Pancreas (tissue), 10 donors: Measurements from ENCODE around the gene FOXI2. TPM values are rescaled to one million over a fixed set of nuclear protein-coding genes. Genes with fewer than 3 reads are reported as not detected.

Experiments
- ATAC-seq, 4 donors: fragments of 200-7000 bp; cut with Tn5 transposase; one replicate each; pipeline versions ENCODE4 v1.8.0 to v1.9.1; 2020; ENCODE audit warnings: mild to moderate bottlenecking in 4 of 4, moderate library complexity in 4 of 4
- DNase-seq, 6 donors: peaks; one replicate each; pipeline ENCODE4 v3.0.0-alpha.2; 2020
- FAIRE-seq: peaks from 2 replicates; lab custom pipeline; 2012; peaks lifted over from hg19 to GRCh38; lab: Jason Lieb, UNC
- H3K27ac ChIP-seq, 4 donors: fragments of 200-600 bp; sonication (generic); 1 replicate in 3 of 4; 2 replicates in 1 of 4; pipeline versions ENCODE4 v1.5.0 to v1.8.0; 2020
- H3K27me3 ChIP-seq, 4 donors: fragments of 200-600 bp; one replicate each; pipeline ENCODE4 v1.8.0; 2021
- H3K36me3 ChIP-seq, 3 donors: fragments of 200-600 bp; sonication (generic) in 1 of 3; one replicate each; pipeline versions ENCODE4 v1.5.0 to v1.8.0; 2020 to 2021
- H3K4me1 ChIP-seq, 3 donors: fragments of 200-600 bp; one replicate each; pipeline ENCODE4 v1.8.0; 2021
- H3K4me3 ChIP-seq, 4 donors: fragments of 200-600 bp; sonication (generic) in 2 of 4; one replicate each; pipeline versions ENCODE4 v1.5.0 to v1.8.0; 2020 to 2021
- H3K9me3 ChIP-seq, 4 donors: fragments of 200-600 bp; one replicate each; pipeline ENCODE4 v1.8.0; 2021
- WGBS, 2 donors: extraction: QIAGEN DNeasy Blood & Tissue Kit; methylation state at CpG; one replicate each; pipeline ENCODE4 v1.1.7; 2013; 5-methylcytosine and 5-hydroxymethylcytosine counted together
- intact Hi-C, 3 donors: fragments of 100-400 bp; cut with DNase I; formaldehyde crosslinking; loops; one replicate each; pipeline versions ENCODE4 v1.11.1 to v1.14.2; 2022
- polyA plus RNA-seq, 2 donors: library from polyadenylated mRNA; stranded (reverse); fragments of 200-250 nt; gene quantifications; one replicate each; pipeline ENCODE4 v1.2.3, GENCODE V29; 2013
- total RNA-seq, 6 donors: library from RNA; stranded (reverse); fragmentation: NEBNext Ultra II Directional in 4 of 6; extraction: Animal tissue kit (Norgen Biotek cat#: 25700) in 4 of 6; gene quantifications; one replicate each; pipeline versions ENCODE4 v1.2.1 to v1.2.4, GENCODE V29; 2021 to 2023
- TF ChIP-seq, protein P1 (sequence below), 4 donors: fragments of 200-600 bp; sonication (generic) in 3 of 4; IDR thresholded peaks; one replicate each; pipeline versions ENCODE4 v1.5.0 to v1.8.0; 2021; ENCODE audit warnings: antibody characterized with exemption in 4 of 4
- donor health status: healthy with polysubstance abuse.
- donor health status: DM: no; HTN: no; CAD: no; lungs with moderate emphysema.
- donor health status: DM: no; HTN: no; CAD: no.
- donor health status: control.
- donor health status: control.
- donor health status: Bipolar disorder and iron deficiency.
- donor health status: DM: yes; HTN: yes; CAD: no.
- donor health status: DM: no; HTN: no; CAD: no.
- donor health status: DM: no; HTN: no; CAD: no.
- donor health status: DM: yes; HTN: yes; CAD: no.

The FOXI2 gene
- total and polyA plus RNA-seq, 8 donors, result 0.05 to 0.22 (median 0.06) TPM; not detected in 4

DNA sequence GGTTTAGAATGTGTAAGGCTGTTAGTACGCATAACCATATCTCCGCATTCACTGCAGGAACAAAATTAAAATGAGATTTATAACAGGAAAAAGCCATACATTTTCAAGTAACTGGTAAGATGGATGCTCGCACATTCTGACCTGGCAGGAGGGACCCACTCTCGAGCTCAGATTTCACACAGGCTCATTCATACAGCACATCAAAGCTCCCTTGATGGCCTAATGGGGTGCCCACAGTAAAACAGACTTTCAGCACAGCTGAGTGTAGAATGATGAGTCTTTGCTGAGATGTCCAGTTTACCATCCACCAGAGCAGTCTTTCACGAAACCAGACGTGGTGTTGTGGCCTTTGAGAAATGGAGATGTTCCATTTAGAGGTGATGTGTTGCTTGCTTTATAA, 8.9 kb downstream of the FOXI2 start:
- 54 to 55% methylated on average over 6 of the region's 6 CpGs for WGBS, 2 donors
- Histone ChIP-seq H3K27me3 (peaks cover 0 to under 1% (median 0%) of the 10 kb centered on the region in 4 donors), H3K4me1 (no peaks in the 10 kb centered on the region), H3K36me3 (no peaks in the 10 kb centered on the region), H3K9me3 (no peaks in the 10 kb centered on the region), H3K27ac (no peak overlapping the region), H3K4me3 (no peak overlapping the region)
- intact Hi-C loops, result no loop called here
- FAIRE-seq (no peak), DNase-seq (no peak), ATAC-seq (no peak)
- TF ChIP-seq, protein P1, sequence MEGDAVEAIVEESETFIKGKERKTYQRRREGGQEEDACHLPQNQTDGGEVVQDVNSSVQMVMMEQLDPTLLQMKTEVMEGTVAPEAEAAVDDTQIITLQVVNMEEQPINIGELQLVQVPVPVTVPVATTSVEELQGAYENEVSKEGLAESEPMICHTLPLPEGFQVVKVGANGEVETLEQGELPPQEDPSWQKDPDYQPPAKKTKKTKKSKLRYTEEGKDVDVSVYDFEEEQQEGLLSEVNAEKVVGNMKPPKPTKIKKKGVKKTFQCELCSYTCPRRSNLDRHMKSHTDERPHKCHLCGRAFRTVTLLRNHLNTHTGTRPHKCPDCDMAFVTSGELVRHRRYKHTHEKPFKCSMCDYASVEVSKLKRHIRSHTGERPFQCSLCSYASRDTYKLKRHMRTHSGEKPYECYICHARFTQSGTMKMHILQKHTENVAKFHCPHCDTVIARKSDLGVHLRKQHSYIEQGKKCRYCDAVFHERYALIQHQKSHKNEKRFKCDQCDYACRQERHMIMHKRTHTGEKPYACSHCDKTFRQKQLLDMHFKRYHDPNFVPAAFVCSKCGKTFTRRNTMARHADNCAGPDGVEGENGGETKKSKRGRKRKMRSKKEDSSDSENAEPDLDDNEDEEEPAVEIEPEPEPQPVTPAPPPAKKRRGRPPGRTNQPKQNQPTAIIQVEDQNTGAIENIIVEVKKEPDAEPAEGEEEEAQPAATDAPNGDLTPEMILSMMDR (IDR thresholded peaks at IDR 0.05), result no peak

DNA sequence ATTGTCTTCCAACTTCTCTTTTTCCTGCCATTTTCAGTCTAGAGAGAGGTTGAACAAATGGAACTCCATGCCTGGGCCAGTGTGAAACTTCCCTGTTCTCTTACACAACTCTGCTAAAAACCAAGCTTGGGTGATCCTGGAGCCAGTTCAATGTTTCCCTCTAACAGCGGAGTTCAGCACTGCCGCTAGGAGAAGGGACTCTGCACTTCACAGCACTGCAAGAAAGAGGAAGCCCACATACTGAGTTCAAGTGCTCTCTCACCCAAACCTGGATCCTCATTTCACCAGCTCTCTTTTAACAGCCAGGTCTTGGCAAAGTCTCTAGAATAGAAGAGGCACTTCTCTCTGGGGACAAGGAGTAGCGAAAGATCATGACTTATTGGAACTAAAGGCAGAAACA, 18.8 kb downstream of the FOXI2 start:
- TF ChIP-seq, protein P1 (IDR thresholded peaks at IDR 0.05), result no peak
- H3K27me3 ChIP-seq, result peaks cover 0 to 4% (median 0%) of the 10 kb centered on the region in 4 donors
- 57 to 66% methylated on average over 3 of the region's 3 CpGs for WGBS, 2 donors
- H3K9me3 ChIP-seq, result no peaks in the 10 kb centered on the region
- H3K27ac ChIP-seq, result no peak overlapping the region
- H3K4me1 ChIP-seq, result no peaks in the 10 kb centered on the region
- no peak for FAIRE-seq
- DNase-seq, result no peak
- no peak overlapping the region for H3K4me3 ChIP-seq
- ATAC-seq, result no peak
- no peaks in the 10 kb centered on the region for H3K36me3 ChIP-seq
- intact Hi-C loops, result no loop called here

DNA sequence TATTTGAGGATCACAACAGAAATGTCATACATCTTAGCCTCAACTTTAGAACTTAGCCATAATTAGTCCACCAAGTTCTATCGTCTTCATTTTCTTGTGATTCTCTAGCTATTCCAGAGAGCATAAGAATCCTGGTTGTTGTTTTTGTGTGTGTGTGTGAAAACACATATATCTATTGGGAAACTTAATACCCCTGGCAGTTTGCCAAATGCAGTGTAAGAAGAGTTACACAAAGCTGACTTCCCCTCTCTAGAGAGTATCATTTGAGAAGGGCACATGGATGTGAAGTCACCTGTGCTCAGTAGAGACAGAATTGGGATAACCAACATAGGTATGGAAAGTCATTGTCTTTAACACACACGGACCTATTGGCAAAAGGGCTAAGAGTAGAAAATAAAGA, 19.3 kb downstream of the FOXI2 start:
- no peaks in the 10 kb centered on the region for H3K36me3 ChIP-seq
- no peak overlapping the region for H3K4me3 ChIP-seq
- no peaks in the 10 kb centered on the region for H3K9me3 ChIP-seq
- 58% methylated on average over 2 of the region's 2 CpGs for WGBS, 2 donors
- TF ChIP-seq, protein P1 (IDR thresholded peaks at IDR 0.05), result no peak
- H3K27ac ChIP-seq, result no peak overlapping the region
- FAIRE-seq, result no peak
- DNase-seq, result no peak
- H3K4me1 ChIP-seq, result no peaks in the 10 kb centered on the region
- no peak for ATAC-seq
- intact Hi-C loops, result no loop called here
- H3K27me3 ChIP-seq, result peaks cover 0 to 4% (median 0%) of the 10 kb centered on the region in 4 donors

DNA sequence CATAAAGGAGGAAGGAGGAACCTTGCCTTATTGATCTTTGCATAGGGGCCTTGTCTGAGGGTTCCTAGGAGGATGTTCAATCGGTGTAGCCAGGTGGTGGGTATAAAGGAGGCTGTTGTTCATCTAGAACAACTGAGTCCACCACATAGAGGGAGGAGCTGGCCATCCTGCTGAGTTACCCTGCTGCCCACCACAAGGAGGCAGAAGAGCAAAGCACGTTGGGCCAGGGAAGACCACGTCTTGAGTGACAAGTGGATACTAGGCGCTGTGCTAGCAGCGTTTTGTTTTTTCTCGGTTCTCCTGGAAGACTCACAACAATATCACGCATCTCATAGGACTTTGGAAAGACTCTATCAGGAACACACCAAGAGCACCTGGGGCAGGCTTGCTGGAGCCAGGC, 20.0 kb downstream of the FOXI2 start:
- no peak overlapping the region for H3K27ac ChIP-seq
- FAIRE-seq, result no peak
- H3K9me3 ChIP-seq, result no peaks in the 10 kb centered on the region
- no peaks in the 10 kb centered on the region for H3K36me3 ChIP-seq
- H3K4me3 ChIP-seq, result no peak overlapping the region
- intact Hi-C loops, result no loop called here
- no peaks in the 10 kb centered on the region for H3K4me1 ChIP-seq
- peaks cover 0 to 11% (median 0%) of the 10 kb centered on the region in 4 donors for H3K27me3 ChIP-seq
- ATAC-seq, result no peak
- DNase-seq, result no peak
- 70 to 74% methylated on average over 7 of the region's 7 CpGs for WGBS, 2 donors
- TF ChIP-seq, protein P1 (IDR thresholded peaks at IDR 0.05), result no peak

DNA sequence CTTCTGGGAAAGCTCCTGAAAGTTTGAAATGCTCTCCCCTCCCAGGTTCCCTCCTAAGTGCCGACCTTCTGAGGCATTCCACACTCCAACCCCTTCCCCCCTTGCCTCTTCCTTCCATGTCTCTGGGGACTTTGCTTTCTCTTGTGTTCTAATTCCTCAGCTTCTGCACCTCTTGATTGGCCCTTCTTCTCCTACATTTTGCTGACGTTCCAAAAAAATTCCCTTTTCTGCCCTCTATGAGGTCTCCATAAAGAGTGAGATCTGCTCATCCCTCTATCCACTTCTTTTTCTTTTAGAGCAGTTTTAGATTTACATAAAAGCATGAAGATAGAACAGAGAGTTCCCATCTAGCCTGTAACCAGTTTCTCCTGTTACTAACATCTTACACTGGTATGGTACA, 22.3 kb downstream of the FOXI2 start:
- Histone ChIP-seq H3K36me3 (no peaks in the 10 kb centered on the region), H3K4me1 (no peaks in the 10 kb centered on the region), H3K4me3 (no peak overlapping the region), H3K27ac (no peak overlapping the region), H3K27me3 (peaks cover 0 to 16% (median 0%) of the 10 kb centered on the region in 4 donors), H3K9me3 (no peaks in the 10 kb centered on the region)
- ATAC-seq (no peak), FAIRE-seq (no peak), DNase-seq (no peak)
- 21 to 41% methylated on average over 2 of the region's 2 CpGs for WGBS, 2 donors
- intact Hi-C loops, result no loop called here
- TF ChIP-seq, protein P1 (IDR thresholded peaks at IDR 0.05), result no peak
